Measurements from ENCODE around the gene ZNF648.

Gene ZNF648

DNA sequence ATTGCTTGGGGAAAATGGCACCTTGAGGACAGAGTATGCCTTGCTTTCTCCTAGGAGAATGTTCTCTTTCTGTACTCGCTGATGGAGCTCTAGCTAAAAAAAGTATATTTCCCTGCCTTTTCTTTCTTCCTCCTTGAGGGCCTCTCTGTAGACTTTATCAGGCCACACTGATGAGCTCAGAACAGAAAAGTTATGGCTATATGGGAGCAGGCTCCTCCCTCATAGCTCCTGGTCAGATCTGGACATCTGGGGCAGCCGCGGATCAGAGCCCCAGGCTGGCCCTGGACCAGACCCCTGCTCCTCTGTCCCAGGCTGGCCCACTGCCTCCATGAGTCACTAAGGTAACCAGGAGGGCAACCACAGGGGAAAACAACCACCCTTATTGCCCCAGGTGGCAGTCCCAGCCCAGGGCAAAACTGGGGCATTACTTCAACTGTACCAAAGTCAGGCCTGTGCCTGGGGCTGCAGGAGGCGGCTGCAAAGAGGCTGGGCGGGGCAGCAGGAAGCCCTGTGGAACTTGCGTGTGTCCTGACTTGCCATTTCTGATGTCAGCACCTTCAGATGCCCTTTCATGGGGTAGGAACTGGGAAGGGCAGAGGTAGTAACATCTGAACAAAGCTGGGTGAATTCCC, 26.3 kb upstream of the ZNF648 start:
- no peaks in the 10 kb centered on the region for H3K9me3 ChIP-seq (ENCODE audit: control insufficient read depth, low read depth, low read length)
- no peaks in the 10 kb centered on the region for H3K36me3 ChIP-seq (ENCODE audit: control insufficient read depth, low read depth, low read length)
- H3K27me3 ChIP-seq (ENCODE audit: control insufficient read depth, insufficient read depth, low read length), result no peaks in the 10 kb centered on the region
- H3K9ac ChIP-seq (ENCODE audit: low read length), result no peak overlapping the region
- peaks cover 10% of the 10 kb centered on the region for H3K4me1 ChIP-seq (ENCODE audit: control insufficient read depth, low read depth, low read length)
- no peak overlapping the region for H3K4me3 ChIP-seq (ENCODE audit: low read length)
- H3K27ac ChIP-seq (ENCODE audit: low read length), result no peak overlapping the region

DNA sequence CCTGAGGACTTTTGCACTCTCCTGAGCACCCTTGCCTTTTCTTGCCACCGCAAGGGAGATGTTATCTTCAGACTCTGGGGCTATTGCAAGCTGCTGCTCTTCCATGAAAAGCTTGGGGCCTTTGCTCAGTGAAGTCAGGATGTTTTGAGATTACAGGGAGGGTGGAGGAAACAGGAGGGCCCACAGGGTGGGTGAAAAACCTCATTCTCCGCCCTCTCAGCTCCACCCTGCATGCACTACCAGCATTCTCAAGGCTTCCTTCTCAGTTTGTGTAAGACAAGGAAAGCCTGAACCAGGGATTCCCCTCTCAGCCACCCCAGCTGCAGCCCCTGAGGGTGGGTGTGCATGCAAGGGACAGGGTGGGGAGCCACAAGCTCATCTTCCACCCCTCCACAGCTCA, 25.8 kb upstream of the ZNF648 start:
- no peaks in the 10 kb centered on the region for H3K9me3 ChIP-seq (ENCODE audit: control insufficient read depth, low read depth, low read length)
- H3K9ac ChIP-seq (ENCODE audit: low read length), result no peak overlapping the region
- H3K27me3 ChIP-seq (ENCODE audit: control insufficient read depth, insufficient read depth, low read length), result no peaks in the 10 kb centered on the region
- H3K4me1 ChIP-seq (ENCODE audit: control insufficient read depth, low read depth, low read length), result peaks cover 10% of the 10 kb centered on the region
- H3K36me3 ChIP-seq (ENCODE audit: control insufficient read depth, low read depth, low read length), result no peaks in the 10 kb centered on the region
- H3K27ac ChIP-seq (ENCODE audit: low read length), result no peak overlapping the region
- no peak overlapping the region for H3K4me3 ChIP-seq (ENCODE audit: low read length)

DNA sequence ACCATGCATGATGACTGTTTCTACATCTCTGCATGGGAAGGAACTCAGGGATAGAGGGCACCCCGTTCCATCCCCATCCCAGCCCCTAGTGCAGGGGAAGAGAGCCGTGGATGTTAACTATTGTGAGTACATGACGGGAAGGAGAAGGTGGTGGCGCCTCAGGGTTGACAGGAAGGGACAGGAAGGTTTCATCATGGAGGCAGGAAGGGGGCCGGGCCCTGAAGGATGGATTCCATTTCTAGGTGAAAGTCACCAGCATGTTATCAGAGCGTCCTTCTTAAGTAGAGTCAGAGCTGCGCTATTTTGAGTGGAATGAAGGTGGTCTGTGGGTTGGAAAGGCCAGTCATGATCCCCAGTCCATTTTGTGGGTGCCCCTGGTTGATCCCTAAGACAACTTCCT, 25.1 kb upstream of the ZNF648 start:
- H3K27ac ChIP-seq (ENCODE audit: low read length), result no peak overlapping the region
- H3K4me1 ChIP-seq (ENCODE audit: control insufficient read depth, low read depth, low read length), result peaks cover 10% of the 10 kb centered on the region
- H3K4me3 ChIP-seq (ENCODE audit: low read length), result no peak overlapping the region
- no peaks in the 10 kb centered on the region for H3K27me3 ChIP-seq (ENCODE audit: control insufficient read depth, insufficient read depth, low read length)
- no peaks in the 10 kb centered on the region for H3K36me3 ChIP-seq (ENCODE audit: control insufficient read depth, low read depth, low read length)
- no peak overlapping the region for H3K9ac ChIP-seq (ENCODE audit: low read length)
- no peaks in the 10 kb centered on the region for H3K9me3 ChIP-seq (ENCODE audit: control insufficient read depth, low read depth, low read length)

DNA sequence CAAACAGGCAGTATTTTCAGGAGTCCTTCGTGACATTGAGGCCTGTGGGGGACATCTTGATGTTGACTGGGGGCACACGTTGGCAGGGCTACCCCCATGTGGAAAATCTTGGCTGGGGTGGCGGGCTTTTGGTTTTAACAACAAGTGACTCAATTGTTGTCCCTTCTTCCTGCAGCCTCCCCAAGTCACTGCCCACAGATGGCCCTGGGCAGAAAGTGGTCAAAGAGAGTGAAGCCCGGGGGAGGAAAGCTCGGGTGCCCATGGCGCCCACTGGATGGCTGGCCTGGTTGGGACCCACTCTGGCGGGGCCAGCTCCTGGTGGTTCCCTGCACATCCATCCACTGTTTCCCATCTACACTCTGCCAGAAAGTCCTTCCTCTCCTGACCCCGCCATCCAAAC, 24.6 kb upstream of the ZNF648 start:
- H3K27me3 ChIP-seq (ENCODE audit: control insufficient read depth, insufficient read depth, low read length), result no peaks in the 10 kb centered on the region
- no peaks in the 10 kb centered on the region for H3K9me3 ChIP-seq (ENCODE audit: control insufficient read depth, low read depth, low read length)
- H3K4me3 ChIP-seq (ENCODE audit: low read length), result no peak overlapping the region
- no peak overlapping the region for H3K27ac ChIP-seq (ENCODE audit: low read length)
- no peaks in the 10 kb centered on the region for H3K36me3 ChIP-seq (ENCODE audit: control insufficient read depth, low read depth, low read length)
- H3K9ac ChIP-seq (ENCODE audit: low read length), result no peak overlapping the region
- peaks cover 10% of the 10 kb centered on the region for H3K4me1 ChIP-seq (ENCODE audit: control insufficient read depth, low read depth, low read length)

DNA sequence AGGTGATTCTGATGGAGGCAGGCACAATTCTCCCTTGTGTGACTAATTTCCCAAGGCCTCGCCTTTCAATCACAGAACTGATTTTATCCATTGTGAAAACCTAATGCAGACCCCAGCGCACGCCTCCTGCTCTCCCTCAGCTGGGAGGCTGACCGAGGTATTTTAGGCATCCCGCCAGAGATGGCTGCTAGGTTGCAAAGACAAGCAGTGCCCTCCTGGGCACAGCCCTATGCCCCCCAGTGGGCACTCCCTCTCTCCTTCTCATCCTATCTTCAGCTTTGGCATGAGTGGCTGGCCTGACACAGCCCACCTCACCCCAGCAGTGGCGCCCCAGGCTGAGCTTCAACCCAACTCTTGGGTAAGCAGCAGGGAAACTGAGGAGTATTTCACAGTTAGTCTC, 24.2 kb upstream of the ZNF648 start:
- H3K9ac ChIP-seq (ENCODE audit: low read length), result no peak overlapping the region
- H3K9me3 ChIP-seq (ENCODE audit: control insufficient read depth, low read depth, low read length), result no peaks in the 10 kb centered on the region
- no peaks in the 10 kb centered on the region for H3K27me3 ChIP-seq (ENCODE audit: control insufficient read depth, insufficient read depth, low read length)
- H3K4me1 ChIP-seq (ENCODE audit: control insufficient read depth, low read depth, low read length), result peaks cover 10% of the 10 kb centered on the region
- no peak overlapping the region for H3K4me3 ChIP-seq (ENCODE audit: low read length)
- no peaks in the 10 kb centered on the region for H3K36me3 ChIP-seq (ENCODE audit: control insufficient read depth, low read depth, low read length)
- H3K27ac ChIP-seq (ENCODE audit: low read length), result no peak overlapping the region

DNA sequence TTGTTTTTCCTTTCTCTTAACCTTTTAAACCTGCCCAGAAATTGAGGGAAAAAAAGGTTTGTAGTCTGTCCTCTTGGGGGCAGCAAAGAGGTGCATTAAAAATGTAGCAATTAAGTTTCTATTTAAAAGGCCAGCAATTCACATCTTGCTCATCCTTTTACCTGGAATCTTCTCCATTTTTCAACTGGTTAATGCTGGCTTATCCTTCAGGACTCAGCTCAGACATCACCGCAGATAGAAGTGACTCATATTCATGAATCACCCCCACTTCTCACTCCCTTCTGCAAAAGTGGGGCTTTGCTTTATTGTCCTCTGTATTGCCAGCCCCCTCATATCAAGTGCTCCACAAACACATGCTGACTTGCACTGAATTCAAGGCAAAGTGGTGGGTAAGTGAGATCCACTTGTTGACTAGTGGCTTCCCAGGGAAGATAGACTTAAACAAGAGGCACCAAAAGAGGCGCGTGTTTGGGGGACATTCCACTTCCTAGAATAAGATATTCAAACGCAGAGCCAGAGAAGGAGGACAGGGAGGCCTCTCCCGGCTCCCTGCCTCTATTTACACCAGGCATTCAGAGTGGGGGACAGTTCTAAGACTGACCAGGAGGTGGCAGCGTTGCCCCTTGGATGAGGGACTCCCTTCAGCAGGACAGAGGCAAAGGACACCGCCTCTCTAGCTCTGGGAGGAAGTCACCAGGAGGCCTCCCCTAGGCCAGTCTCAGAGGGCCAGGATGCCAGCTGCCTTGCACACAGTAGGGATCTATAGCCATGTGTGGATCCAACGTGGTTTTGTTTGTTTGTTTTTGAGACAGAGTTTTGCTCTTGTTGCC, 23.2 kb upstream of the ZNF648 start:
- H3K27me3 ChIP-seq (ENCODE audit: control insufficient read depth, insufficient read depth, low read length), result no peaks in the 10 kb centered on the region
- H3K9ac ChIP-seq (ENCODE audit: low read length), result no peak overlapping the region
- H3K9me3 ChIP-seq (ENCODE audit: control insufficient read depth, low read depth, low read length), result no peaks in the 10 kb centered on the region
- no peak overlapping the region for H3K27ac ChIP-seq (ENCODE audit: low read length)
- H3K4me3 ChIP-seq (ENCODE audit: low read length), result no peak overlapping the region
- H3K4me1 ChIP-seq (ENCODE audit: control insufficient read depth, low read depth, low read length), result peaks cover 10% of the 10 kb centered on the region
- H3K36me3 ChIP-seq (ENCODE audit: control insufficient read depth, low read depth, low read length), result no peaks in the 10 kb centered on the region

DNA sequence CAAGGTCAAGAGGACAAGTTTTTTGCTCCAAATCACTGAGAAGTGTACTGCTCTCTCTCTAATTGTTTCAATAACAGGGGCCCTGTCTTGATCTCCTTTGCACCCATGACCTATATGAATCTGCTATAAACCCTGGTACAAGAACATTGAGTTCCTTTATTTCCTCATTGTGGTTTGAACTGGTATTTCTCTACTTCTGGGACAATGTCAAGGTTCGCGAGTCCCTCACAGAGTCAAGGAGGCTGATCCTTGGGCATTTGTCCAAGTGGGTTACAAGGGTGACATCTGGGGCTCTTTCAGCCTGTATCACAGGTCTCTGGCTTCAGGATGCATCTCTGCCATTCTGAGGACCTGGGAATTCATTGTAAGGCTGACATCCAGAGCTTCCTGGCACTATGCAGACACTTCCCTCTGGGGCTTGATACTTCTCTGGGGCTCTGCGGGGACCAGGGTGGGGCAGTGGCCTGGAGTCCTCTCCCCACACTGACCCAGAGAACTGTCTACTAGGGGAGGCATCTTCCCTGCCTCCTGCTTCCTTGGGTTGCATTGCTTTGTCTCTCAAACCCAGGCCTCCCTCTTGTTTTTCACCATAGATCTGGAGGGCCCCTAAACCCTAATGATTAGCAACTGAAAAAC, 22.5 kb upstream of the ZNF648 start:
- Histone ChIP-seq H3K27me3 (ENCODE audit: control insufficient read depth, insufficient read depth, low read length) (no peaks in the 10 kb centered on the region), H3K4me1 (ENCODE audit: control insufficient read depth, low read depth, low read length) (peaks cover 10% of the 10 kb centered on the region), H3K36me3 (ENCODE audit: control insufficient read depth, low read depth, low read length) (no peaks in the 10 kb centered on the region), H3K9ac (ENCODE audit: low read length) (no peak overlapping the region), H3K9me3 (ENCODE audit: control insufficient read depth, low read depth, low read length) (no peaks in the 10 kb centered on the region), H3K4me3 (ENCODE audit: low read length) (no peak overlapping the region), H3K27ac (ENCODE audit: low read length) (no peak overlapping the region)

DNA sequence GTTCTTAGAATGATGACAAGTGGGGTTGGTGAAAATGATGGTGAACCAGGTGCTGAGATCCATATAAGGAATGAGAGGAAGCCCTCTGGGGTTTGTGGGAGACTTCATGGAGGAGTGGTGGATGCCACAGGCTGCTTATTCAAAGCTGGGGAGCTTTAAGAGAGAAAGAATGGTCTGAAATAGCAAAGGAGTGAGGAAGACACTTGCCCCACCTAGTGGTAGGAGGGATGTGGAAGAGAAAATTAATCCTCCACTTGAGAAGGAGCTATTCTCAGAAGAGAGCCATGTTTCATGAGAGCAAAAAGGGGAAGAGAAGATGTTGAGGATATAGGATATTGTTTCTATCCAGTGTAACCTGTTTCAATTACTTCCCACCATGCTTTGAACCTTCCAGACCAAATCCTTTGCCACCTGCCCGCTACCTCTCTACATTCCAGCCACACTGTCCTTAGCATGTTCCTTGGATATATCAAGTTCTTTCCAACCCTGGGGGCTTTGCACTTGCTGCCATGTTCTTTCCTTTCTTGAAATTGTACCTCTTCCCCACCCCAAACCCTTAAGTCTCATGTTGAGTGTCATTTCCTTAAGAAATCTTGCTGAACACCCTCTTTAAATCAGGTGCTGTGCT, 19.6 kb upstream of the ZNF648 start:
- no peaks in the 10 kb centered on the region for H3K27me3 ChIP-seq (ENCODE audit: control insufficient read depth, insufficient read depth, low read length)
- no peak overlapping the region for H3K27ac ChIP-seq (ENCODE audit: low read length)
- no peak overlapping the region for H3K4me3 ChIP-seq (ENCODE audit: low read length)
- no peak overlapping the region for H3K9ac ChIP-seq (ENCODE audit: low read length)
- no peaks in the 10 kb centered on the region for H3K9me3 ChIP-seq (ENCODE audit: control insufficient read depth, low read depth, low read length)
- H3K36me3 ChIP-seq (ENCODE audit: control insufficient read depth, low read depth, low read length), result no peaks in the 10 kb centered on the region
- peaks cover 10% of the 10 kb centered on the region for H3K4me1 ChIP-seq (ENCODE audit: control insufficient read depth, low read depth, low read length)

DNA sequence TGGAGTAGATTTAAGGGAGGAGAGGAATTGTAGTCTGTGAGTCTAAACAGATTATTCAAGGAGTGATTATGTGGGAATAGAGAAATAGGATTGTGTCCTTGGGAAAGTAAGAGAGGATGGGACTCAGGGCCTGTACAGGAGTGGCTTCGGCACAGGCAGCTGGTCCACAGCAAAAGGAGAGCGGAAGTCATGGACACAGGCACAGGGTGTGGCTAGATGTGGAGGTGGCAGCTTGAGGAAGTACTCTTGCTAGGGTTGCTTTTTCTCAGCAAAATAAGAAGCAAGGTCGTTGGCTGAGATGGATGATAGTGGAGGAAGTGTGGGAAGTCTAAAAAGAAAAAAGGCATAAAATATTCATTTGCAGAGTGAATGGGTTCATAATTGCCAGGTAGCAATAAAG, 18.5 kb upstream of the ZNF648 start:
- Histone ChIP-seq H3K27me3 (ENCODE audit: control insufficient read depth, insufficient read depth, low read length) (no peaks in the 10 kb centered on the region), H3K36me3 (ENCODE audit: control insufficient read depth, low read depth, low read length) (no peaks in the 10 kb centered on the region), H3K9me3 (ENCODE audit: control insufficient read depth, low read depth, low read length) (no peaks in the 10 kb centered on the region), H3K4me1 (ENCODE audit: control insufficient read depth, low read depth, low read length) (peaks cover 10% of the 10 kb centered on the region), H3K4me3 (ENCODE audit: low read length) (no peak overlapping the region), H3K9ac (ENCODE audit: low read length) (no peak overlapping the region), H3K27ac (ENCODE audit: low read length) (no peak overlapping the region)

DNA sequence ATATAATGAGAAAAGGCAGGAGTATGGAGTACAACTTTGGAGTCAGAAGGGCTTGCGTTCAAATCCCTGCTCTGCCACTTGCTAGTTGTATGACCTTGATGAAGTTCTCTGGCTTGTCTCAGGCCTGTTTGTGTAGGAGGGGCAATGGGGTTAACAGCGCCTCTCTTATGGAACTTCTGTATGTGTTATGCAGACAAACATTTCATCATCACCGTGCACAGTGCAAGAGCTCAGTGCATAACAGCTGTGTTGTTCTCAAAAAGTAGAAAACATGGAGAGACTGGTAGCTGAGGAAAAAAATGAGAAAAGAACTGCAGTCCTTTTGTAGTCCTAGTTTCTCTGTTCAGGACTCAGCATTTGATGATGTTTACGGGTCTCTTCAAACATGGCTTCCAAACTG, 10.4 kb upstream of the ZNF648 start:
- no peak overlapping the region for H3K4me3 ChIP-seq (ENCODE audit: low read length)
- no peaks in the 10 kb centered on the region for H3K9me3 ChIP-seq (ENCODE audit: control insufficient read depth, low read depth, low read length)
- no peaks in the 10 kb centered on the region for H3K36me3 ChIP-seq (ENCODE audit: control insufficient read depth, low read depth, low read length)
- H3K9ac ChIP-seq (ENCODE audit: low read length), result no peak overlapping the region
- H3K27ac ChIP-seq (ENCODE audit: low read length), result no peak overlapping the region
- peaks cover 16% of the 10 kb centered on the region for H3K27me3 ChIP-seq (ENCODE audit: control insufficient read depth, insufficient read depth, low read length)
- H3K4me1 ChIP-seq (ENCODE audit: control insufficient read depth, low read depth, low read length), result peaks cover 4% of the 10 kb centered on the region

DNA sequence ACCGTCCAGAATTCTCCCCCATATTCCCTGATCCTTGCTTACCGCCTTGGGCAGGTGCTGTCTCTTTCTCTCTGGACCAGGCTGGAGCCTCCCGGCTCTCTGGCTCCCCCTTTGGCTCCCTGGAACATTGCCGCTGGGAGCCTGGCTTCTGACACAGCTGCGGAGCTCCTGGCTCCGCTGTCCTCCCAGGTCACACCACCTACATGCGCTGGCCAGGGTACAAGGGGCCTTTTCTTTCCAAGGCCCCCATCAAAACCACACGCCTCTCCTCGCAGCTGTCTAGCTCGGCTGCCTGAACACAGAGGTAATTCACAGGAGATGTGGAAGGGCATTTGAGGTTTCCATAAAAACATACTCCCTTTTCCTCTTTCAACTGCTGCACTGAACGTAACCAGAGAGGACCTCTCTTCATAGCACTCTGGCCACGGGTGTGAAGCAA, 7.5 kb upstream of the ZNF648 start:
- no peaks in the 10 kb centered on the region for H3K36me3 ChIP-seq (ENCODE audit: control insufficient read depth, low read depth, low read length)
- no peak overlapping the region for H3K9ac ChIP-seq (ENCODE audit: low read length)
- H3K9me3 ChIP-seq (ENCODE audit: control insufficient read depth, low read depth, low read length), result no peaks in the 10 kb centered on the region
- H3K4me3 ChIP-seq (ENCODE audit: low read length), result no peak overlapping the region
- H3K27me3 ChIP-seq (ENCODE audit: control insufficient read depth, insufficient read depth, low read length), result peaks cover 16% of the 10 kb centered on the region
- H3K27ac ChIP-seq (ENCODE audit: low read length), result no peak overlapping the region
- H3K4me1 ChIP-seq (ENCODE audit: control insufficient read depth, low read depth, low read length), result peaks cover 4% of the 10 kb centered on the region
